ENCODE measurements around the gene NOL9. TPM values are rescaled to one million over a fixed set of nuclear protein-coding genes. Genes with fewer than 3 reads are reported as not detected.

Gene NOL9
- total and polyA plus RNA-seq, 2 of the 13 experiments (the other 11 are each of a cell fraction or from before 2014, with no cell fraction given) = 18.0 to 24.7 TPM

DNA sequence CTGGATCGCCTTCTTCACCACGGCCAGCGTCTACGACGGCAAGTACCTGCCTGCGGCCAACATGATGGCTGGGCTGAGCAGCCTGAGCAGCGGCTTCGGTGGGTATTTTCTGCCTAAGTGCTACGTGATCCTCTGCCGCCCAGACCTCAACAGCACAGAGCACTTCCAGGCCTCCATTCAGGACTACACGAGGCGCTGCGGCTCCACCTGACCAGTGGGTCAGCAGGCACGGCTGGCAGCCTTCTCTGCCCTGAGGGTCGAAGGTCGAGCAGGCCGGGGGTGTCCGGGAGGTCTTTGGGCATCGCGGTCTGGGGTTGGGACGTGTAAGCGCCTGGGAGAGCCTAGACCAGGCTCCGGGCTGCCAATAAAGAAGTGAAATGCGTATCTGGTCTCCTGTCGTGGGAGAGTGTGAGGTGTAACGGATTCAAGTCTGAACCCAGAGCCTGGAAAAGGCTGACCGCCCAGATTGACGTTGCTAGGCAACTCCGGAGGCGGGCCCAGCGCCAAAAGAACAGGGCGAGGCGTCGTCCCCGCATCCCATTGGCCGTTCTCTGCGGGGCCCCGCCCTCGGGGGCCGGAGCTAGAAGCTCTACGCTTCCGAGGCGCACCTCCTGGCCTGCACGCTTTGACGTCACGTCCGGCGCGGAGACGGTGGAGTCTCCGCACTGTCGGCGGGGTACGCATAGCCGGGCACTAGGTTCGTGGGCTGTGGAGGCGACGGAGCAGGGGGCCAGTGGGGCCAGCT, 25.2 kb upstream of the NOL9 start, which contains the start of gene ZBTB48:
ZBTB48 (plus strand) TSS at position 621 of the 745 bp plus-strand sequence. CDS start 616 bp downstream, outside the sequence.
- CTCF ChIA-PET (ENCODE audit: low intra/inter-chr PET ratio, low total read pairs) = no interaction called here
- ATAC-seq (peak; percentile 84), FAIRE-seq (peak; percentile 79), DNase-seq (ENCODE audit: low spot score) (peak; percentile 94)
- intact Hi-C loops (cut with micrococcal nuclease; ENCODE audit: unreplicated experiment) = loop anchor here (1.0 to 5.0 kb wide), 3 partner anchors 21 to 48 kb away; partner anchors contain the start of gene NOL9
- peaks cover 4% of the 10 kb centered on the region; the same call in 1 of the 2 replicates for H4K20me1 ChIP-seq (ENCODE audit: insufficient read depth, low read length)
- H3K27me3 ChIP-seq (ENCODE audit: control insufficient read depth in 1 of 2, insufficient read depth in 2 of 2, low read length in 2 of 2) = no peaks in the 10 kb centered on the region
- peak within 1 kb of the TSS; percentile 37 for H2AFZ ChIP-seq (ENCODE audit: low read length)
- peaks cover 57% of the 10 kb centered on the region for H3K4me1 ChIP-seq (ENCODE audit: insufficient read depth, low read length)
- in situ Hi-C loops (cut with HindIII; ENCODE audit: extremely low pct_ligation_motif_present, low pct_unique_long_range_greater_than_20kb) = no loop called here
- H3K9ac ChIP-seq (ENCODE audit: insufficient read depth, low read depth, low read length) = peak within 1 kb of the TSS; percentile 82
- H3K4me2 ChIP-seq (ENCODE audit: low read depth, low read length) = peak within 1 kb of the TSS; percentile 99
- WGBS (ENCODE audit: low lambda C conversion rate) = 0% methylated on average over 11 of the region's 58 CpGs
- peak within 1 kb of the TSS; percentile 88 to 98 (median 91) for H3K4me3 ChIP-seq (replicated peaks in 1 of 3; ENCODE audit: insufficient read depth in 1 of 3, low read depth in 2 of 3, low read length in 3 of 3)
- H3K36me3 ChIP-seq (replicated peaks in 1 of 2; ENCODE audit: control insufficient read depth in 1 of 2, insufficient read depth in 2 of 2, low read length in 2 of 2) = no peaks in the 10 kb centered on the region
- H3K9me3 ChIP-seq (ENCODE audit: low read length) = no peaks in the 10 kb centered on the region
- H3K79me2 ChIP-seq (ENCODE audit: insufficient read depth, low read length) = peaks cover 15% of the 10 kb centered on the region
- peak within 1 kb of the TSS; percentile 84 for H3K27ac ChIP-seq (ENCODE audit: extremely low read length, insufficient read depth, low read length)
- POLR2A ChIA-PET = interaction anchor here (1.0 to 5.2 kb wide), 11 partner anchors 8 to 55 kb away, joined by 3 to 113 read pairs (median 5); partner anchors contain the start of genes KLHL21, NOL9 and TAS1R1
- TSS peak; percentile 89 for BruUV-seq (replicated peaks)
- TF ChIP-seq MTF2 (CRISPR knock-in tag; IDR thresholded peaks at IDR 0.05; ENCODE audit: borderline replicate concordance) = no peak
- no peak for TF ChIP-seq NAIF1 (CRISPR knock-in tag; IDR thresholded peaks at IDR 0.05; ENCODE audit: borderline replicate concordance)
- no peak for TF ChIP-seq SP1 (IDR thresholded peaks at IDR 0.05)
- TF ChIP-seq SP1 (CRISPR knock-in tag; IDR thresholded peaks at IDR 0.05) = peak; percentile 43
- TF ChIP-seq HNRNPLL (IDR thresholded peaks at IDR 0.05; ENCODE audit: low read depth, low read length, poor library complexity, severe bottlenecking) = peak; percentile 96
- TF ChIP-seq NRL (CRISPR knock-in tag; IDR thresholded peaks at IDR 0.05; ENCODE audit: borderline replicate concordance) = no peak
- no peak for TF ChIP-seq SP140L (CRISPR knock-in tag; IDR thresholded peaks at IDR 0.05; ENCODE audit: borderline replicate concordance)
- TF ChIP-seq, protein P1, sequence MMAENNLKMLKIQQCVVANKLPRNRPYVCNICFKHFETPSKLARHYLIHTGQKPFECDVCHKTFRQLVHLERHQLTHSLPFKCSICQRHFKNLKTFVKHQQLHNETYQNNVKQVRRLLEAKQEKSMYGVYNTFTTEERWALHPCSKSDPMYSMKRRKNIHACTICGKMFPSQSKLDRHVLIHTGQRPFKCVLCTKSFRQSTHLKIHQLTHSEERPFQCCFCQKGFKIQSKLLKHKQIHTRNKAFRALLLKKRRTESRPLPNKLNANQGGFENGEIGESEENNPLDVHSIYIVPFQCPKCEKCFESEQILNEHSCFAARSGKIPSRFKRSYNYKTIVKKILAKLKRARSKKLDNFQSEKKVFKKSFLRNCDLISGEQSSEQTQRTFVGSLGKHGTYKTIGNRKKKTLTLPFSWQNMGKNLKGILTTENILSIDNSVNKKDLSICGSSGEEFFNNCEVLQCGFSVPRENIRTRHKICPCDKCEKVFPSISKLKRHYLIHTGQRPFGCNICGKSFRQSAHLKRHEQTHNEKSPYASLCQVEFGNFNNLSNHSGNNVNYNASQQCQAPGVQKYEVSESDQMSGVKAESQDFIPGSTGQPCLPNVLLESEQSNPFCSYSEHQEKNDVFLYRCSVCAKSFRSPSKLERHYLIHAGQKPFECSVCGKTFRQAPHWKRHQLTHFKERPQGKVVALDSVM (CRISPR knock-in tag; IDR thresholded peaks at IDR 0.05) = no peak
- no peak for TF ChIP-seq DPF2 (CRISPR knock-in tag; IDR thresholded peaks at IDR 0.05; ENCODE audit: borderline replicate concordance, low read depth)
- TF ChIP-seq, protein P2, sequence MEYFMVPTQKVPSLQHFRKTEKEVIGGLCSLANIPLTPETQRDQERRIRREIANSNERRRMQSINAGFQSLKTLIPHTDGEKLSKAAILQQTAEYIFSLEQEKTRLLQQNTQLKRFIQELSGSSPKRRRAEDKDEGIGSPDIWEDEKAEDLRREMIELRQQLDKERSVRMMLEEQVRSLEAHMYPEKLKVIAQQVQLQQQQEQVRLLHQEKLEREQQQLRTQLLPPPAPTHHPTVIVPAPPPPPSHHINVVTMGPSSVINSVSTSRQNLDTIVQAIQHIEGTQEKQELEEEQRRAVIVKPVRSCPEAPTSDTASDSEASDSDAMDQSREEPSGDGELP (IDR thresholded peaks at IDR 0.05; ENCODE audit: borderline replicate concordance, low read depth) = peak; percentile 27; the same call in 1 of the 2 replicates
- TF ChIP-seq, protein P3, sequence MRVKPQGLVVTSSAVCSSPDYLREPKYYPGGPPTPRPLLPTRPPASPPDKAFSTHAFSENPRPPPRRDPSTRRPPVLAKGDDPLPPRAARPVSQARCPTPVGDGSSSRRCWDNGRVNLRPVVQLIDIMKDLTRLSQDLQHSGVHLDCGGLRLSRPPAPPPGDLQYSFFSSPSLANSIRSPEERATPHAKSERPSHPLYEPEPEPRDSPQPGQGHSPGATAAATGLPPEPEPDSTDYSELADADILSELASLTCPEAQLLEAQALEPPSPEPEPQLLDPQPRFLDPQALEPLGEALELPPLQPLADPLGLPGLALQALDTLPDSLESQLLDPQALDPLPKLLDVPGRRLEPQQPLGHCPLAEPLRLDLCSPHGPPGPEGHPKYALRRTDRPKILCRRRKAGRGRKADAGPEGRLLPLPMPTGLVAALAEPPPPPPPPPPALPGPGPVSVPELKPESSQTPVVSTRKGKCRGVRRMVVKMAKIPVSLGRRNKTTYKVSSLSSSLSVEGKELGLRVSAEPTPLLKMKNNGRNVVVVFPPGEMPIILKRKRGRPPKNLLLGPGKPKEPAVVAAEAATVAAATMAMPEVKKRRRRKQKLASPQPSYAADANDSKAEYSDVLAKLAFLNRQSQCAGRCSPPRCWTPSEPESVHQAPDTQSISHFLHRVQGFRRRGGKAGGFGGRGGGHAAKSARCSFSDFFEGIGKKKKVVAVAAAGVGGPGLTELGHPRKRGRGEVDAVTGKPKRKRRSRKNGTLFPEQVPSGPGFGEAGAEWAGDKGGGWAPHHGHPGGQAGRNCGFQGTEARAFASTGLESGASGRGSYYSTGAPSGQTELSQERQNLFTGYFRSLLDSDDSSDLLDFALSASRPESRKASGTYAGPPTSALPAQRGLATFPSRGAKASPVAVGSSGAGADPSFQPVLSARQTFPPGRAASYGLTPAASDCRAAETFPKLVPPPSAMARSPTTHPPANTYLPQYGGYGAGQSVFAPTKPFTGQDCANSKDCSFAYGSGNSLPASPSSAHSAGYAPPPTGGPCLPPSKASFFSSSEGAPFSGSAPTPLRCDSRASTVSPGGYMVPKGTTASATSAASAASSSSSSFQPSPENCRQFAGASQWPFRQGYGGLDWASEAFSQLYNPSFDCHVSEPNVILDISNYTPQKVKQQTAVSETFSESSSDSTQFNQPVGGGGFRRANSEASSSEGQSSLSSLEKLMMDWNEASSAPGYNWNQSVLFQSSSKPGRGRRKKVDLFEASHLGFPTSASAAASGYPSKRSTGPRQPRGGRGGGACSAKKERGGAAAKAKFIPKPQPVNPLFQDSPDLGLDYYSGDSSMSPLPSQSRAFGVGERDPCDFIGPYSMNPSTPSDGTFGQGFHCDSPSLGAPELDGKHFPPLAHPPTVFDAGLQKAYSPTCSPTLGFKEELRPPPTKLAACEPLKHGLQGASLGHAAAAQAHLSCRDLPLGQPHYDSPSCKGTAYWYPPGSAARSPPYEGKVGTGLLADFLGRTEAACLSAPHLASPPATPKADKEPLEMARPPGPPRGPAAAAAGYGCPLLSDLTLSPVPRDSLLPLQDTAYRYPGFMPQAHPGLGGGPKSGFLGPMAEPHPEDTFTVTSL (CRISPR knock-in tag; IDR thresholded peaks at IDR 0.05; ENCODE audit: borderline replicate concordance) = no peak
- TF ChIP-seq, protein P4, sequence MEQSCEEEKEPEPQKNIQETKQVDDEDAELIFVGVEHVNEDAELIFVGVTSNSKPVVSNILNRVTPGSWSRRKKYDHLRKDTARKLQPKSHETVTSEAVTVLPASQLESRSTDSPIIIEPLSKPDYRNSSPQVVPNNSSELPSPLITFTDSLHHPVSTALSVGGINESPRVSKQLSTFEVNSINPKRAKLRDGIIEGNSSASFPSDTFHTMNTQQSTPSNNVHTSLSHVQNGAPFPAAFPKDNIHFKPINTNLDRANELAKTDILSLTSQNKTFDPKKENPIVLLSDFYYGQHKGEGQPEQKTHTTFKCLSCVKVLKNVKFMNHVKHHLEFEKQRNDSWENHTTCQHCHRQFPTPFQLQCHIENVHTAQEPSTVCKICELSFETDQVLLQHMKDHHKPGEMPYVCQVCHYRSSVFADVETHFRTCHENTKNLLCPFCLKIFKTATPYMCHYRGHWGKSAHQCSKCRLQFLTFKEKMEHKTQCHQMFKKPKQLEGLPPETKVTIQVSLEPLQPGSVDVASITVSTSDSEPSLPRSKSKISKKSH (CRISPR knock-in tag; IDR thresholded peaks at IDR 0.05; ENCODE audit: borderline replicate concordance) = peak; percentile 69; the same call in 1 of the 2 replicates
